Suppressor macrophage (primary cell): Measurements from ENCODE around the gene TMEM263.
A peak's percentile ranks its signal among the peaks of the same experiment; 100 is the strongest.

ENCODE experiments used
- DNase-seq, 4 experiments: peaks; one replicate each; pipeline ENCODE4 v3.0.0-alpha.2; 2020 to 2022

TMEM263 gene

DNA sequence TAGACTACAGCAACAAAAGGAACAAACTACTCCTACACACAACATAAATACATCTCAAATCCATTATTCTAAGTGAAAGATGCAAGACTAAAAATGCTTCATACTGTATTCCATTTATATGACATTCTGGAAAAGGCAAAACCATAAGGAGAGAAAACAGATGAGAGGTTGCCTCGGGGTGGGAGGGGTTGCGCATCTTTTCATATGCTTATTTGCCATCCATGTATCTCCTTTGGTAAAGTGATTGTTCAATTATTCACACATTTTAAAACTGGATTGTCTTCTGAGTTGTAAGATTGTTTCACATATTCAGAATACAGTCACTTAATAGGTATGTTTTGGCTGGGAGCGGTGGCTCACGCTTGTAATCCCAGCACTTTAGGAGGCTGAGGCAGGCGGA lies 5.1 kb upstream of the TMEM263 start:
- DNase-seq: no peak

DNA sequence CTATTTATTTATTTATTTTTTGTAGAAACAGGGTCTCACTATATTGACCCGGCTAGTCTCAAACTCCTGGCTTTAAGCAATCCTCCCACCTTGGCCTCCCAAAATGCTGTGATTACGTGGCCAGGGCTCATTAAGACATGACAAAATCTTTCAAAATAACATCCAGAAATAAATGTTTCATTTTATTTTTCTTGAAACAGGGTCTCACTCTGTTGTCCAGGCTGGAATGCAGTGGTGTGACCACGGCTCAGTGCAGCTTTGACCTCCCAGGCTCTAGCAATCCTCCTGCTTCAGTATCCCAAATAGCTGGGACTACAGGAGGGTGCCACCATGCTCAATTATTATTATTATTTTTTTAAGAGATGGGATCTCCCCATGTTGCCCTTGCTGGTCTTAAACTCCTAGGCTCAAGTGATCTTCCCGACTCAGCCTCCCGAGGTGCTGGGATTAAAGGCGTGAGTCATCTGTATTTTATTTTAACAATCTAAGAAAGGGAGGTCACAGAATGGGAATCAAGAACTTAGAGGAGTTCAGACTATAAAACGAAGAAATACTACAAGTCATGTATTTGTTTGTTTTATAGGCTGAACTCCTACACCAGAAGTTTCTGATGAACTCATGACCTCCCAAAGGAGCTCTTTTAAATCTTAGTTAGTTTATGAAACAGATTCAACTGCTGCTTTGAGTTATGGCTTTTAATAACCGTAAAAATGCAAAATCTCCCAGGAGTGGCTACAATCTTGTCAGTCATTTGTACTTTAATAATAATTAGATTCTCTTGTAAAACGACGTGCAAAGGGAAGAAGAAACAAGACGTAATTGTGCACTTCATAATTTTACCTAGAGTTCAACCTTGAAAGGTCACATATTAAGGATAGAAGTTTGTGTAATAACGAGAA lies 2.1 kb upstream of the TMEM263 start:
- no peak for DNase-seq

DNA sequence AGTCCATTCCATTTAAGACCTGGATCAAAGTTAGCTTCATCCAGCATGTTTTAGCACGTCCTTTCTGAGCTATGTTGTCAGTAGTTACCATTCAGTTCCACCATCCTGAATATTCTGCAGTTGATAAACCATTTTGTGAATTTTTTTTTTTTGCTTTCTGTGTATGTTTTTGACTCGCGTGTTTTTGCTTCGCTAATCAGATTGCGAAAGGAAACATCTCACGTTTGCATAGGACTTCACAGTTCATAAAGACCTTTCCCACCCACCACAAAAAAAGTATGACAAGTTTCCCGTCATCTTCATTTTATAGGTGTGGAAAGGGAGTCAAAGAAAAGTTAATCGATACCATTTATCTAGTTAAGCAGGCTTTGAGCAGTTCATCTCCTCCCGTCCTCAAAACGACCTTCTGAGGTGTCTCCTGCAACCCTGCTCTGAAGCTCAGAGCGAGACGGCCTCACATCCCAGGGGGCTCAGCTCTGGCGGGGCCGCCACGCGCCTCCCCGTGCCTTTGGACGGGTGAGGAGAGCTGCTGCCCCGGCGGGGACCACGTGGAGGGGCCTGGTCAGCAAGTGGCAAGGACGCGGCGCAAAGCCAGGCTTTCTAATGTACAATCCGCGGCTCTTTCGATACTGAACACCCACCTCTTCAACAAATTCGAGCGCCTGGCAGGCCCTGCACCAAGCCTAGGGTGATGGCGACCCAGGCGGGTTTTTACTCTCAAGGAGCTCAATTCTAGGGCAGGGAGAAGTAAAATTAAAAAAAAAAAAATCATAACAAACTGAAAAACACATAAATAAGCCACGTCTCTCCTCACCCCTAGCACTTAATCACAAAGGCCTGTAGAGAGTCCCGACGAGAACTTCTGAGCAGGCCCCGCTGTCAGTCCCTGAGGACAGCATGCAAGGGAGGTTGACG lies 988 bp upstream of the TMEM263 start:
- DNase-seq: no peak

DNA sequence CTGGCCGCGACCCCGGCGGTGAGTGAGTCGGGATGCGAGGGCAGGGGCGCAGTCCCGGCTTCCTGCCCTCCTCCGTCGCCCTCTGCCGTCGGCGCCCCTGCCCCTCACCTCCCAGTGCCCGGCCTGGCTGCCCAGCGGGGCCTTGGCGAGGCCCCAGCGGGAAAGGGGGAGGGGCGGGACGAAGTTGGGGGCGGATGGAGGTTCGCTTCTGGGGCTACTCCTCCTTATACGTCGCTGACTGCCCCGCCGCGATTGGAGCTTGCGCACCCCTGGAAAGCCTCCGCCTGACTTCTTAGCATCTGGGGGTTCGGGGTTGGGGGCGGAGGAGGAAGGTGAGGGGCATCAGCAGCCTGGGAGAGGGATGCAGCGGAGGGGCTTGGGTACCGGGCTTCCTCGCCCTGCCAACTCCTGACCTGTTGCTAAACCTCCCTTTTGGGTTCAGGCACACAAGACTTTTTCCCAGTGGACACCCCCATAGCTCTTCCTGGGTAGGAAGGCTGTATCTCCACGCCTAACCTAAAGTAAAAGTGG lies 406 bp downstream of the TMEM263 start:
- peak in 3 of 4 experiments; percentile 38 to 71 (median 49) for DNase-seq

DNA sequence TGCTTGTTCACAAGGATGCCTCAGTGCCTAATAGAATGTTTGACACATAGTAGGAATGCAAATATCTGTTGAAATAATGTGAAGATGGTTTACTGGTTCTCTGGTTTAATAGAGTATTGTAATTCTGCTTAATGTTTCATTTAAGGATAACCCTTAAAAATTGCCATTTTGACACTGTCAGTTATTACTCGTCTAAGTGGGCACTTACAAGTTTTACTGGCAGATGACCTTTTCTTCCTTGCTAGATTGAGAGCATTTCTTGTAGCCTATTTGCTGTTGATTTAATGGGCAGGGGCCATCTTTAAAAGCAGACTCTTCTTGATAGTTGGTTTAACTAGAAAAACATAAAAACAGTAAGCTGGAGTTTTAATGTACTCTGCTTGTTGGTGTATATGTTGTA lies 1.9 kb downstream of the TMEM263 start:
- DNase-seq: no peak

DNA sequence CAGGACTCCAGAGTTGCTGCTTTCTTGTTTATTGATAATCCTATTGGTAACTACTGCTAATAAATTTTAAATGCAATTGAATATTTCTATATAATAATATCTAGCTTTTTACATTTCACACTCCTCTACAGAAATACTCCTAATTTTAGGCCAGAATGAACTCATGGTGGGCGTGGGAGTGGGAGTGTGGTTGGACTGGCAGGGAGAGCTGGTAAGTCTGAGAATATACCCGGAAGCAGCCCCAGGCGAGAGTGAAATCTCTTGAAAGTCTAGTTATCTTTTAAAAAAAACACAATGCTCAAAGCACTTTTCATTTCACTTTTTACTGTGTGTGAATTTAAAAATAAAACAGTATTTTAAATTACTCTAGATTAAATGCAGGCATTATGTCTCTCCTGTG lies 4.7 kb downstream of the TMEM263 start:
- DNase-seq: no peak

DNA sequence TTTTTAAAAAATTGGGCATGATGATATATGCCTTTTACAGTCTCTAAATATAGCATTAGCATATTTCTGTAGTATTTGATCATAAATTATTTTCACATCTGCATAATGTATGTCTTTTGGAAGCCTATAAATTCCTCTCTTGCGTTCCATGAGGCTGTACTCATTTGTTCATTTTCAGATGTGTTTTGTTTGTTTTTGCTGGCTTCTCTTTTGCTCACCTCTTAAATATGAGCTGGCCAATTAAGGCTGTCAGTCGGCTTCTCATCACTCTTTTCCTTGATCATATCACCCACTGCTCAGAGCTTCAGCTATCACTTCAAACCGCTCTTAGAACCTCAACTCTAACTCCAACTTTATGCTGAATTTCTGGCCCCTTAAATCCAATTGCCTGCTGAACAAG lies 6.6 kb downstream of the TMEM263 start:
- no peak for DNase-seq

DNA sequence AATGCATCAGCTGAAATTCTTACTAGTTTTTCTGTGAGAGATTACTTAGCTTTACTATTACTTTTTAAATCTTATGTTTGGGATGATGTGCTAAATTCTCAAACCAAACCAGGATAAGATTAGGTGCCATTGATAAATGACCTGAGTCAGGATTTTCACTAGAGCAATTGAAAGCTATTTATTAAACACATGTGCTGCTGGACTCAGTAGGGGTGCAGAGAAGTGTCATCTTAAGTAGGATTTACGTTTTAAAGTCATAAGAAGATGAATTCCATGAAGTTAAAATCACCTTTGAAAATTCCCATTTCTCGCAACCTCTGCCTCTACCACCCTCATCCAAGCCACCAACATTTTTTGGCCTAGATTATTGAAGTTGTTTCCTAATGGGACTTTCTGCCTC lies 8.8 kb downstream of the TMEM263 start:
- DNase-seq: no peak

DNA sequence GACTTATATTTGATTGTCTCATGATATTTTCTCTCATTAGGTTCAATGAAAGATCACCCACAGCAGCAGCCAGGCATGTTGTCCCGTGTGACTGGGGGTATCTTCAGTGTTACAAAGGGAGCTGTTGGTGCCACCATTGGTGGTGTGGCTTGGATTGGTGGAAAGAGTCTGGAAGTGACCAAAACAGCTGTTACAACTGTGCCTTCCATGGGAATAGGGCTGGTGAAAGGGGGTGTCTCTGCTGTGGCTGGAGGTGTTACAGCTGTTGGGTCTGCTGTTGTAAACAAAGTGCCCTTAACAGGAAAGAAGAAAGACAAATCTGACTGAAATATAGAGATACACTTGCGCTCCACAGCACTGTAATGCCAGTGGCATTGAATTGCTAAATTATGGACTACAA lies 15.4 kb downstream of the TMEM263 start:
- DNase-seq: no peak

DNA sequence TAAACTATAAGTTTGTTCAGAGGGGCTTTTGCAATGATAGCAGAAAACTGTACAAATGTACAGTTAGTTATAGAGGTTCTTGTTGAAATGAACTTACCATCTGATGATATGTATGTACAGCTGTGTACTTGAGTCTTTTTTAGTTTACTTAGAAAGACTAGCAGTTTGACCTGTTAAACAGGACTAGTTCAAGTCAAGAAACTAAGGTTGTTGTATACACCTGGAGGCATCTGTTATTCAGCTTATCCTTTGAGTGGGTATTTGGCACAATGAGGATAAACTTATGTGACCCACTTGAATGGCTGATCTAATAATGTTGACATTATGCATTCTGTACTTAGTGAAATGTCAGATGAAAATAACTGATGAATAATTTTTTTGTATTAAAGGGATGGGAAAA lies 17.8 kb downstream of the TMEM263 start:
- DNase-seq: no peak

DNA sequence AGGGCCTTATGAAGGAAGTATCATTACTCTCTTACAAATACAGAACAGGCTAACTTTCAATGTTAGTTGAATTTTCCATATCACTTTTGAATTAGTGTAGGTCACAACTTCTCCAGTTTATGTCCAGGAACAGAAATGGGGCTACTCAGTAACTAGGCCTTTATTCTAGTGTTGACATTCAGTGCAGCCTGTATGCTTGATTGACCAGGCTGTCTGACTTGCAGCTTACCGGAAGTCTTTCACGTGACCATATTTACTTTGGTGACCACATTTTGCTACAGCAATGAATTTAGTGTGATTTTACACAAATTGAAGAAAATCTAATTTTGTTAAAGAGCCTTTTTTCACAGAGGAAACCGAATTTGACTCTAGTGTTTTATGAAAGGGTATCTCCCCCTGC lies 18.8 kb downstream of the TMEM263 start:
- no peak for DNase-seq

DNA sequence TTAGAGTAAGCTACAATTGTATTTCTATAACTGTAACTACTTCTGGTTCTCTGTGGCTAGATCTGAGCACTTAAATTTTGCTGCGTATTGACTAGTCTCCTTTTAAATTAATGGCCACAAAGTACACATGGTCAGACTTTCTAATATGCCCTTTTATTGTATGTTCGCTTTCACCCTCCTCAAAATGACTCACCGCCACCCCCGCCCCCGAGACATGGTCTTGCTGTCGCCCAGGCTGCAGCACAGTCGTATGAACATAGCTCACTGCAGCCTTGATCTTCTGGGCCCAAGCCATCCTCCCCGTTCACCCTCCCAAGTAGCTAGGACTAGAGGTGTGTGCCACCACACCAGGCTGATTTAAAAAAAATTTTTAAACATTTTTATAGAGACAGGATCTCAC lies 19.4 kb downstream of the TMEM263 start:
- DNase-seq: no peak

DNA sequence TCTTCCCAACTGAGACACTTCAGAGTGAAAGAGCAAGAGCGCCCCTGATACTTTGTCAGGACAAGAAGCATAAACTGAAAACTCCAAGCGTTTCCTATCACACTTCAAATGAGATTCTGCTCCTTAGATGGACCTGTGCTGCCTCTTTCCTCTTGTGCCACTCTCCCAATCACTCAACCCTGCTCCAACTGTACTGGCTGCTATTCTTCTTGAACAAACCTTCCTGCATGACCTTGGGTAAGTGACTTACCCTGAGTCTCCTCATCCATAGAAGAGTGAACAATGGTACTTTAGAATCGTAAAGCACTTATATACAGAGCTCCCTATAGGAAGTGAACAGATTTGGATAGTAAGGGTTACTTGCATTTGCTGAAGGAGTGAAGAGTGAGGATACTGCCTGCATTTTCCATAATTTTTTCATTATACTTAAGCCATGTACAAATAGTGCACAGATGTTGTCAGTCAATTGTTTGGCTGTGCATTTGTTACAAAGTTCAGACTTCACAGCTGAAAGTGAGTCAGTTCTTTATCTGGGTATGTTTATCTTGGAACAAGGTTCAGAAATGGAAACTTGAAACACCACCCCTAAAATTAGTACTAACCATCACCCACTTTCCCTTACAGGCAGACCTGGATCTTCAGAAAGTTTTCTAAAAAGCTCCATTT lies 20.4 kb downstream of the TMEM263 start:
- no peak for DNase-seq

DNA sequence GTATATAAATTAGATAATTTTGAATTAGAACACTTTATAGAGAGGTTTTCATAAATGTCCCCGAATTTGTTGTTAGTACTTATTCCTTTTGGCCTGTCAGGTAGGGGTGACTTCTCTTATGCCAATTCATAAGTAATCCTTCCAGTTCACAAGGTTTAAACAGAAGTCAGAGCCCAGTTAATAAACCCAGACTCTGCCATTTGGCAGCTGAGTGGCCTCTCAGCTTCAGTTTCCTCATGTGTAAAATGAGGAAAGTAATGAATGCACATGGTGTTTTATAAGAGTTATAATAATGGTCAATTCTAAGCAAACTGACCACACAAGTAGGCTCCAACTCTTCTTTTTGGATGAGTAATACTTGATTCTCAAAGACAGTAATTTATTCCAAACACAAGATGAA lies 21.0 kb downstream of the TMEM263 start:
- no peak for DNase-seq

DNA sequence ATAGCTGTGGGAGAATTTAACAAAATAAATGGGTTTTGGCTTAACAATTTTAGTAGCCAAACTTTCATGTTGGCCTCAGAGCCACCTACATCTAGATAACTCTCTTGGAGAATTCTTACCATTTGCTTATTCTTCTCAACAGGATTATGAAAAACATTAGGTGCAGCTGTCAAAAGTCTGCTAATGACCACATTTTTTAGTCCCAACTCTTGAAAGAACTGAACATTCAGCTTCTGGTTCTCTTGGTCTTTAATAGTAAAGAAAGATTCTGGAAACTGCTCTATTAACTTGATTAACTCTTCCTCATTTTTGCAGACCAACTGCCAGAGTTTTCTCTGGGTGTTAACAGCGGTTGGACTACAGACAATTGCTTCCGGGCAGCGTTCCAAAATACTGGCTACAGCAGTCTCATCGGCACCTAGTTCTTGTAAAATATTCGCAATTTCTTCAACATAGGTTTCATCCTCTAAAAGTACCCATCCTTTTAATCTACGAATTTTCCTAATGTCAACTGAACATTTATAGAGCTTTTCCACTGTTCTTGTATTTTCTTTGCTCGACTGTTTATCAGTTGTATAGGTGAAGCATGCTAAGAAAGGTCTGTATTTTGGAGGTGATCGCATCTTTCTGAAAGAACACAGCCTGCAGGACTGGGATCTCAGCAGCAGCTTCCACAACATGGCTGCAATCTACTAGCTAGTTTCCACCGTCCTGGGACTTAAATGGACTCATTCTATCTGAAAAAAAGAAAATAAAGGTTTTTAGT lies 22.5 kb downstream of the TMEM263 start:
- no peak for DNase-seq

DNA sequence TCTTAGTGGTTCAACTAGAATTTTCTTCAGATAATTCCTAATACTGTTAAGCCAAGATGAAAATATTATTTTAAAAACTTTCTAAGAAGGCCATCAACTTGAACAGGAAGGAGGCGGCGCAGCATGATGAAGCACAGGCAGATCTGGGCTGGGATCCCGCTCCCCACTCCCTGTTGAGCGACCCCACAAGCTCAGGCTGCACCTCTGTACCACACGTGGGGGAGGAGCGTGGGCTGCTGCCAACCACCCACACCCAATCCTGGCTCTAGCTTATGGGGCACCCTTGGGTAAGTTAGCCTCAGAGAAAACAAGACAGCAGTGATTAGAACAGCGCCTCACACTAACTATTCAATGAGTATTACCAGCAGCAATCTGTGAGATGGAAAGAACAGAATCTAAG lies 25.2 kb downstream of the TMEM263 start:
- no peak for DNase-seq

DNA sequence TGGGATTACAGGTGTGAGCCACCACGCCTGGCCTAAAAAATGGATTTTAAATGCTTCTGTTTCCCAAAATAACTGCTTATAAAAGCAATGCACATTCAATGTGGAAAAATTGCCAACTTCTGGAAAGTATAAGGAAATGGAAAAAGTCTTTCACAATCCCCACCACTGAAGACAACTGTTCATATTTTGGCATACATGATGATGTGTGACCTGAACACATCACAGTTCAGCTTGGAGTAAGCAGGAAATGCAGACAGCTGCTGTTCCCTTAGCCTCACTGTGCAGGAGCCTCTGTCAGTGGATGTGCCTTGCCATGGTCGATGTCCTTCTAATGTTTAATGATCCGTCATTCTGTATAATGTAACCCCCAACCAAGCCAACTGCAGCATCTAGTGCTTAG lies 26.1 kb downstream of the TMEM263 start:
- DNase-seq: peak in 1 of 4 experiments; percentile 13

DNA sequence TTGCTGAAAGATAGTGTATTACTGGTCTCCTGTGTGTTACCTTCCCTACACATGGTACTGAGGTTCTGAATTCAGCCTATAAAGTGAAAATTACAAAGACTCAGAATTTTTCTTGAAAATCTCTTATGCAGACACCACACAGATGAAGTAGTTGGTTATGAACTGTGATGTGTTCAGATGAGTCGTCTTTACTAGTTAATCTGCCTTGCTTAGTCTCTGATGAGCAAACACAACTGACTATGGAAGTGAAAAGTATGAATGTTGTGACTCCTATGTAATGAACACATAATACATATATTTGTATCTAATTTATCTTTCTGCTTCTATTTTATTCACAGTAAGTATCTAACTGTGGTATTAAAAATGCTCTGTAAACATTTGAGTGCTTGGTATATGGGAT lies 26.5 kb downstream of the TMEM263 start:
- DNase-seq: no peak

DNA sequence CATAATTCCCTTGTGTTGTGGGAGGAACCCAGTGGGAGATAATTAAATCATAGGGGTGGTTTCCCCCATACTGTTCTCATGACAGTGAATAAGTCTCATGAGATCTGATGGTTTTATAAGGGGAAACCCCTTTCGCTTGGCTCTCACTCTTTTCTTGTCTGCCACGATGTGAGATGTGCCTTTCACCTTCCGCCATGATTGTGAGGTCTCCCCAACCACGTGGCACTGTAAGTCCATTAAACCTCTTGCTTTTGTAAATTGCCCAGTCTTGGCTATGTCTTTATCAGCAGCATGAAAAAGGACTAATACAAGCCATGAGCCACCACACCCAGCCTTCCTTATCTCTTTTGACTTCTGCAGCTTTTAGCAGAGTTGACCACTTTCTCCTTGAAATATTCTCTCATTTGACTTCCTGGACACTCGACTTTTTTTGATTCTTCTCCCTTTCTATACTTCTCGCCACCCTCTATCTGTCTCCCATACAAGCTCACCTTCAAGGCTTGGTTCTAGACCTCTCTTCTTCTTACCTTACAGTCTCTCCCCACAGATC lies 29.0 kb downstream of the TMEM263 start:
- no peak for DNase-seq

DNA sequence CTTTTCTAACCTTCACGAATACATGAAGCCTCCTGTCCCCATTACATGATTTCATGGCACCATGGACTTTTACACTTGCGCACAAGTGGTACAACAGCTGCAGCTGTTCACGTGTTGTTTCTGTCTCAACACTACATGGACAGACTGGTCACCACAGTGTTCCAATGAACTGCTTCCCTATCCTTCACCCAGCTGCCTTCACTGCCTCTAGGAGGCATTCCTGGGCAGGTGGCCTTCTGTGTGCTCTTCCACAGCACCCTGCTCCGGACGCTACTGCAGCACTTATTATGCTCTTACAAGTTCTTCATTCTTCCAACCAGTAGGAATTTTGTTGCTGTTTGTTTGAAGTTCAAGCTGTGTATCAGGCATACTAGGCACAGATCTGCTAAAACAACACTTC lies 29.8 kb downstream of the TMEM263 start:
- no peak for DNase-seq

DNA sequence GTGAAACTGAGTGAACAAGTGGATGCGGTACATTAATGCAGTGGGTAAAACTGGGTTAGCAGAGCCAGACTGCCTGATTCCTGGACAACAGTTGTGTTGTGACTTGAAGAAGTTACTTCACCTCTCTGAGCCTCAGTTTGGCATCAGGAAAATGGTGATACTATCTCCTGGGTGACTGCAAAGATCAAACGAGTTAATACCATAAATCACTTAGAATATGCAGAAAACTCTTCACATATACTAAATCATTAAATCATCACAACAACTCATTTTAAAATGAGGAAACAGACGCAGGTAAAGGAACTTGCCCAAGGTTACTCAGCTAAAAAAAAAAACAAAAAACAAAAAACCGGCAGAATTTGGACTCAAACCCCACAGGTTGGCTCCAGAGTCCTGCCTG lies 30.4 kb downstream of the TMEM263 start:
- no peak for DNase-seq
